A204.1 (cell line): ENCODE data around the gene NT5M.
"Not testable (repeated sequence)": the region's sequence is repeated elsewhere in the genome, so short reads cannot be mapped to it uniquely, and the experiment has no call there.

Experiments
- FAIRE-seq: peaks from 2 replicates; lab custom pipeline; 2012; peaks lifted over from hg19 to GRCh38; lab: Jason Lieb, UNC

Gene NT5M

GRCh38 chr17:17303010-17303846 is at the start of gene NT5M:
Gene NT5M (plus strand): TSS chr17:17303373. CDS start chr17:17303551, 178 bp downstream.
- FAIRE-seq: no peak

DNA sequence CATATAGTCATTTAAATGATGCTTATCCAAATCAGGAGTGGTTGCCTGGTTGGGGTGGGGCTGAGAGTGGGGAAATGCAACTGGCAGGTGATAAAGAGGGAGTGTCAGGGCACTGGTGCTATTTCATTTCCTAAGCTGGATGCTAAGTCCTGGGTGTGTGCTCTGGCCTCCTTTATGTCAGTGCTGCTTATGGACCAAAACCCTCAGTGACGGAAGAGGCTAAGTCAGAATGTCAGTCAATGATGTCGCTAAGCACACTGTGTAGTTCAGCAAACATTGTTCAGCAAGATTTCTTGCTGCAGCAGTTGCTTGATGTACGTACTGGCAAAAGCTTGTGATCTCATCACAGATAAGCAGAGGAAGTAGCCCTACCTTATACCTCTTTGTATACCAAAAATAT is 49.8 kb upstream of the NT5M start:
- no peak for FAIRE-seq

DNA sequence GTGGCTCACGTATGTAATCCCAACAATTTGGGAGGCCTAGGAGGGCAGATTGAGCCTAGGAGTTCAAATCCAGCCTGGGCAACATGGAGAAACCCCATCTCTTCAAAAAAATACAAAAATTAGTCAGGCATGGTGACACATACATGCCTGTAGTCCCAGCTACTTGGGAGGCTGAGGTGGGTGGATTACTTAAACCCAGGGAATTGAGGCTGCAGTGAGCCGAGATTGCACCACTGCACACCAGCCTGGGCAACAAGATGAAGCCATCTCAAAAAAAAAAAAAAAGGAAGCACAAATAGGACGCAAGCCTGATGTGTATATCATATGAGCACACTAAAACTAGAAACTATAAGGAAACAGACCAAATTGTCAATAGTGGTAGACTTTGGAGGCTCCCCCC is 49.1 kb upstream of the NT5M start:
- FAIRE-seq: no peak

GRCh38 chr17:17255689-17256088 is 47.5 kb upstream of the NT5M start:
- not testable (repeated sequence) for FAIRE-seq

GRCh38 chr17:17256316-17256715 is 46.9 kb upstream of the NT5M start:
- FAIRE-seq: peak; percentile 14

DNA sequence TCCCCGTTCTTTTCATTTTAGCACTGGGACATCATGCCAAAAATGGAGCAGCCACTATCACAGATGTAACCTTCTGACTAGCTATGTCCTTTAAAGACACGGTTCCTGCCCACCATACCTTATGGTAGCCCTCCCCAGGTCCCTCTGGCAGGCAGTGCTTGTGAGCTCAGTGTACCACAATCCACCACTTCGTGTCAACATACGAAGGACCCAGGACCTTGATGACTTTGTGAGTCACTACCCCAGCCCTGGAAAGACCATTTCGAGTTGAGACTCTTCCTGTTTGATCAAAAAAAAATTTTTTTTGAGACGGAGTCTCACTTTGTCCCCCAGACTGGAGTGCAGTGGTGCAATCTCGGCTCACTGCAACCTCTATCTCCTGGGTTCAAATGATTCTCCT is 45.2 kb upstream of the NT5M start:
- no peak for FAIRE-seq

- no peak for FAIRE-seq
These were observed 44.2 kb upstream of the NT5M start for GRCh38 chr17:17258998-17259397.

GRCh38 chr17:17264430-17264829 is 38.7 kb upstream of the NT5M start:
- no peak for FAIRE-seq

DNA sequence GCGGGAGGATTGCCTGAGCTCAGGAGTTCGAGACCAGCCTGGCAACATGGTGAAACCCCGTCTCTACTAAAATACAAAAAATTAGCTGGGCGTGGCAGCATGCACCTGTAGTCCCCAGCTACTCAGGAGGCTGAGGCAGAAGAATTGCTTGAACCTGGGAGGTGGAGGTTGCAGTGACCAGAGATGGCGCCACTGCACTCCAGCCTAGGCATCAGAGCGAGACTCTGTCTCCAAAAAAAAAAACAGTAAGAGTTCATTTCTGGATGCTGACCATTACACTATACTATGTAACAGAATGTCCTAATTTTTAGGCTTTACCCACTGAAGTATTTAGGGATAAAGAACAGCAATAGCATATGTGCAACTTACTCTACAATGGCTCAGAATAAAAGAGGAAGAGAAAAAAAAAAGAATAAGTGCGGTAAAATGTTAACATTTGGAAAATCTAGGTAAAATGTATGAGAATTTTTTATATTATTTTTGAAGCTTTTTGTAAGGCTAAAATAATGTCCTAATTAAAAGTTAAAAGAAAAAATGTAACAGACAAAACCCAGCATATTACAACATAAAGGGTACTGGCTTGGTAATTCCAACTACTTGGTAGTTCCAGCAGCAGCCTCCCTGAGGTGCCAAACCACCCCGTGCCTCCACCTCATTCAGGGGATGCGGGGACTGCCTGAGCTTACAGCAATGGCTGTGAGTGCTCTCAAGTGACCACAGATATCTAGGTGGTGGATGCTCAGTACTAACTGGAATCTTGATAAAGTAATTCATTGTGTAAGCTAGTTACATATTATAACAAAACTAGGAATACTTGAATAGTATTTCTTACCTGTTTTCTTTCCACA is 33.0 kb upstream of the NT5M start:
- FAIRE-seq: no peak

- no peak for FAIRE-seq
These were observed 27.2 kb upstream of the NT5M start for GRCh38 chr17:17275971-17276370.

DNA sequence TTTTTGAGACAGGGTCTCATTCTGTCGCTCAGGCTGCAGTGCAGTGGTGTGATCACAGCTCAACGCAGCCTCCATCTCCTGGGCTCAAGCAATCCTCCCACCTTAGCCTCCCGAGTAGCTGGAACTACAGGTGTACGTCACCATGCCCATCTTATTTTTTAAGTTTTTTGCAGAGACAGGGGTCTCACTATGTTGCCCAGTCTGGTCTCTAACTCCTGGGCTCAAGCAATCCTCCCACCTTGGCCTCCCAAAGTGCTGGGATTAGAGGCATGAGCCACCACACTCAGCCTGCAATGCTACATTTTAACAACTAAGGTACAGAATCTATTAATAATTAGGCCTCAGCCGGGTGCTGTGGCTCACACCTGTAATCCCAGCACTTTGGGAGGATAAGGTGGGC is 25.7 kb upstream of the NT5M start:
- FAIRE-seq: not testable (repeated sequence)

DNA sequence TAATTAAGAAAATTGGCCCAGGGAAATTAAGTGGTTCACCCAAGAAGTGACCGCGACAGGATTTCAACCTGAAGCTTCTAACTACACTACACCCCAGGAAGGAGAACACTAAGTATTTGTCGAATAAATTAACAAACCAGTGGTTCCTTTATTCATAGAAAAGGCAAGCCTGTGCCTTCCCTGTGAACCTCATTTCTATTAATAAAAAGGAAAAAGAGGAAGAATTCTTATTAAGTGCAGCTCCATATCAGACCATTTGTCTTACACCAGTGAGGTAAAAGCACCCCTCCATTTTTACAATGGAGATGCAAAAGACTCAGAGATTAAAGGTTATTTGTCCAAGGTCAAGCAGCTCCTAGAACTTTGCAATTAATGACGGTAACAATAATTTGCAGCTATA is 23.9 kb upstream of the NT5M start:
- no peak for FAIRE-seq

DNA sequence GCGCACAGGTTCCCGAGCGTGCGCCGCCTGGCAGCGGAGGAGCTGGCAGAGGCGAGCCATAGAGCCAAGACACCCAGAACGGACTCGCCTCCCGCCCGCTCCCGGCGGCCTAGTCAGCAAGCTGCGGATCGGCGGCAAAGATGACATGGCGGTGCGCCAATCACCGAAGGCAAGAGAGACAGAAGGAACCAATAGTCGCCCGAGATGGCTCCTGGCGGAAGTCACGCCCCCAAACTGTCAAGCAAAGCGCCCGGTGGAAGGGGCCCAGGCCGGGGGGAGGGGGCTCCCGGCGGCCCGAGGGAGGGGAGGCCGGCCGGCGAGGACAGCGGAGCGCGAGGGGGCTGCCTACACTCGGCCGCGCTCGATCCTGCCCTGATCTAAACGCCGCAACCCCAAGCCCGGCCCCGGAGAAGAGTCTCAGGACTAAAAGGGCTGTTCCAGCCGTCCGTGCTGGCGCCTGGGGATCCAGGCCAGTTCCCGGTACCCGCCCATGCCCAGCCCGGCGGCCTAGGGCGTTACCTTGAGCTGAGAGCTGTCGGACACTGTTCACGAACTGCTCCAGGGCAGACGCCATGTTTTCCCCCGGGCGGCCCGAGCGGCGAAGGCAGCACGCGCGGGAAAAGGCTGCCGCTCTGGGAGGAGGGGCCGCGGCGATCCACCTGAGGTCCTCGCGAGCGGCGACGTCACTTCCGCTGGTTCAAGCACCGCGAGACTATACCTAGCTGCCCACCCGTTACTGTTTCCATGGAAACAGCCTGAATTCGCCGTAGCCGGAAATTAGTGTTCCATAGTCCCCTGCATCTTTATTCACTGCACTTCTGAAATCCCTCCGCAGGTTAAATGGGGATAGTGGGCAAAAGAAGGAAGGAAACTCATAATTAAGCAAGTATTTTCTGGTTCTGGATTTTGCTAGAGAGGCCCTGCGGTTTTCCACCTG is 22.3 kb upstream of the NT5M start, which contains the start of gene COPS3:
TSS of gene COPS3 (minus strand) at position 634 of the 937 bp plus-strand sequence. CDS start at position 574, 60 bp downstream.
- FAIRE-seq: peak; percentile 93

DNA sequence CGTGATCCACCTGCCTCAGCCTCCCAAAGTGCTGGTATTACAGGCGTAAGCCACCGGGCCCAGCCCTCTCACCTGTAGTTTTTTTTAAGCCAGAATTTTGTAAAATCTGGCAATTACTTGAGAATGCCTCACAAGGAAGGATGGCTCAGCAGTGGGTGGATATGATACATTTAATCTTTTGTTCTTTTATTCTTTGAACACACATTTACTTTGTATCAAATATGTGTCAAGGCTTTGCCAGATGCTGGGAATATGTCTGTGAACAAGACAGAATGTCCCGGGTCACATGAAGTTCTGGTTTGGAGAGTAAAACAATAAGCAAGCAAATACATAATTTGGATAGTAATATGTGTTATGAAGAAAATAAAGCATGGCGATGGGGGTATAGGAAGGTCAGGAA is 17.2 kb upstream of the NT5M start:
- FAIRE-seq: no peak

DNA sequence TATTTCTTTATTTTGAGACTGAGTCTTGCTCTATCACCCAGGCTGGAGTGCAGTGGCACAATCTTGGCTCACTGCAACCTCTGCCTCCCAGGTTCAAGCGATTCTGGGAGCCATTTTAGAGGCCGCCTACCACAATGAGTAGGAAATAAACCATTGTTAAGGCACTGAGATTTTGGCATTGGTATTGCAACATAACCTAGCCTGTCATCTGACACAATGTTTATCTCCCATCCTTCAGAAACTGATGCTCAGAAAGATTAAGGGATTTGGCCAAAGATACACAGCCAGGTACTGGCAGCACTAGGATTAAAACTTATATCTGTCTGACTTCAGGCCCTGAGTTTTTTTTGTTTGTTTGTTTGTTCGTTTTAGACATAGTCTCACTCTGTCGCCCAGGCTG is 14.1 kb upstream of the NT5M start:
- no peak for FAIRE-seq

DNA sequence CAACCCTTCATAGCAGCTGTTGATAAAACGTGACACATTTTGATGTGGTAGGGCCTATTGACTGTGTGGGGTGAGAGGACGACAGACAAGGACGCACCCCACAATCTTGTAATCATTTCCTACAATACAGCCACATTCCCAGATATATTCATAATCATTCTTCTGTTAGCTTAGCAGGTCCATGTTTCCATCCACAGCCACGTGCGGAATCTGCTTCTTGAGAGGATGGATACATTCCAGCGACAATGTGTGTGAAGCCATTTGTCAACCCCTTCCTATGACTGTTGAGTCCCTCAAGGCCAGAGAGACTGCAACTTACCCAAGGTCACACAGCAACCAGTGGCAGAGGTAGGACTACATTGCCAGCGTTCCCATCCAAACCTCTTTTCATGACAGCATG is 13.5 kb upstream of the NT5M start:
- FAIRE-seq: no peak

DNA sequence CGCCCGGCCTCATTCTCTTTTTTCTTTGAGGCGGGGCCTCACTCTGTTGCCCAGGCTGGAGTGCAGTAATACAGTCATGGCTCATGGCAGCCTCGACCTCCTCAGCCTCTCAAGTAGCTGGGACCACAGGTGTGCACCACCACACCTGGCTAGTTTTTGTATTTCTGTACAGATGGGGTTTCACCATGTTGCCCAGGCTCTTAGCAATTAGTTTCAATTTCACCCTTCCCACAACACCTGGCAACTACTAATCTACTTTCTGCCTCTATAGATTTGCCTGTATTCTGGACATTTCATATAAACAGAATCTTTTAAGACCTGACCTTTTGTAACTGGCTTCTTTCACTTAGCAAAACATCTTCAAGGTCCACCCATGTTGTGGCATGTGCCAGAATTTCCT is 8.0 kb upstream of the NT5M start:
- FAIRE-seq: no peak

- no peak for FAIRE-seq
These were observed 6.0 kb upstream of the NT5M start for GRCh38 chr17:17297217-17297616.

- no peak for FAIRE-seq
These were observed 5.1 kb upstream of the NT5M start for GRCh38 chr17:17298108-17298507.

- peak; percentile 76 for FAIRE-seq
These were observed 2.3 kb upstream of the NT5M start for GRCh38 chr17:17300624-17301568.

DNA sequence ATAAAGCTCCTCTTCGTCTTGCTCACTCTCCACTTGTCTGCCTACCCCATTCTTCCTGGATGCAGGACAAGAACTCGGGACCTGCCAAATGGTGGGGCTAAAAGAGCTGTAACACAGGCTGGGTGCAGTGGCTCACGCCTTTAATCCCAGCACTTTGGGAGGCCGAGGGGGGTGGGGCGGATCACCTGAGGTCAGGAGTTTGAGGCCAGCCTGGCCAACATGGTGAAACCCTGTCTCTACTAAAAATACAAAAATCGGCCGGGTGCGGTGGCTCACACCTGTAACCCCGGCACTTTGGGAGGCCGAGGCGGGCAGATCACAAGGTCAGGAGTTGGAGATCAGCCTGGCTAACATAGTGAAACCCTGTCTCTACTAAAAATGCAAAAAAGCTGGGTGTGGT is 1.5 kb upstream of the NT5M start:
- not testable (repeated sequence) for FAIRE-seq
